H1 (cell line): ENCODE results near the gene SNRPD3. TPM values are rescaled to one million over a fixed set of nuclear protein-coding genes. Genes with fewer than 3 reads are reported as not detected.

Experiments used
- CTCF ChIA-PET: fragments of 300-600 bp; sonication (Branson Sonifier 250); formaldehyde crosslinking; loops from one replicate; lab custom pipeline; 2021; ENCODE audit not compliant: partially characterized antibody; lab: Charles Lee
- POLR2A ChIA-PET: fragments of 300-600 bp; sonication (Branson Sonifier 250); formaldehyde crosslinking; loops from one replicate; lab custom pipeline; 2021; ENCODE audit warnings: inconsistent platforms; ENCODE audit not compliant: partially characterized antibody; lab: Charles Lee
- DNase-seq, 2 experiments: peaks; one replicate each; pipeline versions ENCODE4 v3.0.0 to v3.0.0-alpha.2; 2010 to 2022; ENCODE audit warnings: low spot score in 2 of 2, low read depth in 1 of 2, mixed read lengths in 1 of 2
- FAIRE-seq: peaks from 2 replicates; lab custom pipeline; 2011; peaks lifted over from hg19 to GRCh38; lab: Jason Lieb, UNC
- H2AFZ ChIP-seq: 2 replicates; pipeline ENCODE4 v1.8.1; 2012; ENCODE audit warnings: low read length, inconsistent platforms
- H2AK5ac ChIP-seq: 2 replicates; pipeline ENCODE4 v1.6.1; 2013; ENCODE audit warnings: low read depth, low read length
- H2BK120ac ChIP-seq: replicated peaks from 2 replicates; pipeline ENCODE3; 2013; ENCODE audit warnings: low read depth, low read length, inconsistent platforms
- H2BK12ac ChIP-seq: 2 replicates; pipeline ENCODE4 v1.6.1; 2013; ENCODE audit warnings: low read depth, low read length
- H2BK15ac ChIP-seq: 2 replicates; pipeline ENCODE4 v1.6.1; 2013; ENCODE audit warnings: low read length
- H2BK20ac ChIP-seq: 2 replicates; pipeline ENCODE4 v1.6.1; 2013; ENCODE audit warnings: low read length
- H2BK5ac ChIP-seq: 2 replicates; pipeline ENCODE4 v1.6.1; 2013; ENCODE audit warnings: low read depth, low read length
- H3K14ac ChIP-seq: 2 replicates; pipeline ENCODE4 v1.6.1; 2013; ENCODE audit warnings: inconsistent platforms; ENCODE audit not compliant: insufficient read length
- H3K18ac ChIP-seq: 2 replicates; pipeline ENCODE4 v1.6.1; 2013; ENCODE audit warnings: low read length; ENCODE audit errors: extremely low read depth
- H3K23ac ChIP-seq: 2 replicates; pipeline ENCODE4 v1.6.1; 2013; ENCODE audit warnings: inconsistent platforms; ENCODE audit not compliant: insufficient read length
- H3K23me2 ChIP-seq: 2 replicates; pipeline ENCODE4 v1.6.1; 2013; ENCODE audit warnings: low read depth, low read length
- H3K27ac ChIP-seq: 2 replicates; pipeline ENCODE4 v1.6.1; 2011; ENCODE audit warnings: low read depth, low read length, inconsistent platforms
- H3K27me3 ChIP-seq, 4 experiments: replicated peaks in 1 of 4; 1 replicate in 1 of 4; 2 replicates in 3 of 4; pipeline versions ENCODE4 v1.6.1 to v1.8.1; 2011 to 2013; ENCODE audit warnings: low read length in 3 of 4, mild to moderate bottlenecking in 3 of 4, inconsistent platforms in 2 of 4, mixed read lengths in 2 of 4, moderate library complexity in 1 of 4; ENCODE audit not compliant: control insufficient read depth in 3 of 4, insufficient read depth in 3 of 4; ENCODE audit errors: extremely low read depth in 1 of 4
- H3K36me3 ChIP-seq, 4 experiments: 2 replicates each; pipeline versions ENCODE4 v1.6.1 to v1.8.1; 2011 to 2013; ENCODE audit warnings: mild to moderate bottlenecking in 4 of 4, low read length in 3 of 4, moderate library complexity in 2 of 4, control low read depth in 1 of 4, inconsistent platforms in 1 of 4; ENCODE audit not compliant: insufficient read depth in 4 of 4, control insufficient read depth in 2 of 4
- H3K4ac ChIP-seq: replicated peaks from 2 replicates; pipeline ENCODE3; 2013; ENCODE audit warnings: low read length, low read depth, mixed read lengths, inconsistent platforms; ENCODE audit not compliant: insufficient read length
- H3K4me1 ChIP-seq, 4 experiments: replicated peaks in 1 of 4; 1 replicate in 1 of 4; 2 replicates in 3 of 4; pipeline versions ENCODE4 v1.6.1 to v1.8.1; 2011 to 2013; ENCODE audit warnings: low read length in 3 of 4, inconsistent platforms in 2 of 4, mixed read lengths in 1 of 4; ENCODE audit not compliant: insufficient read depth in 4 of 4, control insufficient read depth in 3 of 4
- H3K4me2 ChIP-seq, 2 experiments: 2 replicates each; pipeline versions ENCODE4 v1.6.1 to v1.8.1; 2011 to 2013; ENCODE audit warnings: low read depth in 2 of 2, low read length in 2 of 2, control low read depth in 1 of 2, inconsistent platforms in 1 of 2, mild to moderate bottlenecking in 1 of 2; ENCODE audit not compliant: insufficient read depth in 1 of 2
- H3K4me3 ChIP-seq, 4 experiments: fragments of 200-600, 300-600 bp in 1 of 4; sonication (generic), shearing (Covaris generic), sonication (Bioruptor Twin) in 1 of 4; 2 replicates each; pipeline versions ENCODE4 v1.5.1 to v1.8.1; 2011 to 2016; ENCODE audit warnings: low read length in 4 of 4, low read depth in 3 of 4, control low read depth in 2 of 4, inconsistent platforms in 2 of 4, mild to moderate bottlenecking in 2 of 4, mixed read lengths in 1 of 4, moderate library complexity in 1 of 4; ENCODE audit not compliant: insufficient read depth in 2 of 4; ENCODE audit errors: extremely low read depth in 1 of 4
- H3K56ac ChIP-seq: replicated peaks from 2 replicates; pipeline ENCODE3; 2013; ENCODE audit warnings: low read depth, mild to moderate bottlenecking, mixed read lengths, low read length, inconsistent platforms; ENCODE audit not compliant: insufficient read length
- H3K79me1 ChIP-seq: 2 replicates; pipeline ENCODE4 v1.6.1; 2013; ENCODE audit warnings: low read depth, low read length, control low read depth
- H3K79me2 ChIP-seq, 2 experiments: 2 replicates each; pipeline versions ENCODE4 v1.6.1 to v1.8.1; 2012 to 2013; ENCODE audit warnings: low read length in 2 of 2, mild to moderate bottlenecking in 2 of 2, inconsistent platforms in 1 of 2; ENCODE audit not compliant: insufficient read depth in 2 of 2, control insufficient read depth in 1 of 2
- H3K9ac ChIP-seq, 4 experiments: replicated peaks in 1 of 4; 1 replicate in 1 of 4; 2 replicates in 3 of 4; pipeline versions ENCODE4 v1.6.1 to v1.8.1; 2011 to 2013; ENCODE audit warnings: low read depth in 3 of 4, low read length in 3 of 4, control low read depth in 2 of 4, mild to moderate bottlenecking in 2 of 4, moderate library complexity in 2 of 4, inconsistent platforms in 1 of 4; ENCODE audit errors: extremely low read depth in 1 of 4
- H3K9me3 ChIP-seq, 2 experiments: 2 replicates each; pipeline versions ENCODE4 v1.6.1 to v1.8.1; 2012 to 2013; ENCODE audit warnings: mild to moderate bottlenecking in 2 of 2, moderate library complexity in 2 of 2, control low read depth in 1 of 2, inconsistent platforms in 1 of 2, low read depth in 1 of 2, low read length in 1 of 2, mixed read lengths in 1 of 2; ENCODE audit not compliant: insufficient read depth in 2 of 2
- H4K20me1 ChIP-seq, 2 experiments: replicated peaks in 1 of 2; 2 replicates each; pipeline versions ENCODE3 to v1.8.1; 2011 to 2013; ENCODE audit warnings: inconsistent platforms in 2 of 2, low read length in 2 of 2, mild to moderate bottlenecking in 1 of 2; ENCODE audit not compliant: insufficient read depth in 2 of 2, control insufficient read depth in 1 of 2
- H4K5ac ChIP-seq: 2 replicates; pipeline ENCODE4 v1.6.1; 2013; ENCODE audit warnings: low read length, low read depth, mixed read lengths, inconsistent platforms; ENCODE audit not compliant: insufficient read length
- H4K8ac ChIP-seq: 2 replicates; pipeline ENCODE4 v1.8.0; 2013; ENCODE audit warnings: mild to moderate bottlenecking, moderate library complexity, low read length, inconsistent platforms; ENCODE audit not compliant: insufficient read depth; ENCODE audit errors: extremely low read depth
- H4K91ac ChIP-seq: replicated peaks from 2 replicates; pipeline ENCODE3; 2013; ENCODE audit warnings: low read length, mixed read lengths, inconsistent platforms; ENCODE audit not compliant: insufficient read length
- BACH1 ChIP-seq: IDR thresholded peaks from 2 replicates; pipeline ENCODE4 v1.6.1; 2012; ENCODE audit warnings: low read length, improper control_type of control experiment
- RXRA ChIP-seq: IDR thresholded peaks from 2 replicates; pipeline ENCODE4 v1.6.1; 2011; ENCODE audit warnings: low read depth, mild to moderate bottlenecking, low read length, moderate library complexity; ENCODE audit not compliant: insufficient read depth
- SP2 ChIP-seq: IDR thresholded peaks from 2 replicates; pipeline ENCODE4 v1.6.1; 2012; ENCODE audit warnings: mild to moderate bottlenecking, low read length, inconsistent platforms
- WGBS, 2 experiments: shearing (Covaris generic) in 1 of 2; methylation state at CpG; one replicate each; pipeline versions ENCODE4 v1.1.6 to v1.1.7; 2013 to 2015; ENCODE audit warnings: low lambda C conversion rate in 2 of 2, mixed read lengths in 2 of 2, inconsistent platforms in 1 of 2, low coverage in 1 of 2, missing lambda C conversion rate in 1 of 2; ENCODE audit not compliant: insufficient replicate concordance in 2 of 2, insufficient coverage in 1 of 2, insufficient read length in 1 of 2; ENCODE audit errors: extremely low coverage in 1 of 2, missing lambda C conversion rate in 1 of 2; 5-methylcytosine and 5-hydroxymethylcytosine counted together
- polyA plus RNA-seq, 7 experiments: library from polyadenylated mRNA; depleted of rRNA in 3 of 7; stranded (reverse) in 5 of 7; unstranded in 2 of 7; fragments of >200 nt in 5 of 7; fragments of 200-250 nt in 2 of 7; gene quantifications; 1 replicate in 5 of 7; 2 replicates in 1 of 7; 4 replicates in 1 of 7; pipeline versions ENCODE4 v1.2.1 to v1.2.3, GENCODE V29; 2011 to 2013; ENCODE audit warnings: missing spikeins in 2 of 7, mixed read lengths in 2 of 7
- total RNA-seq: library from RNA; stranded (reverse); fragmentation: NEBNext Ultra II Directional; extraction: Animal tissue kit (Norgen Biotek cat#: 25700); gene quantifications from 2 replicates; pipeline ENCODE4 v1.2.1, GENCODE V29; 2021
- TF ChIP-seq, protein P1 (sequence below): IDR thresholded peaks from 2 replicates; pipeline ENCODE4 v1.6.1; 2011; ENCODE audit warnings: low read depth, mild to moderate bottlenecking, low read length; ENCODE audit not compliant: insufficient read depth

The SNRPD3 gene
- total and polyA plus RNA-seq, 2 of the 8 experiments (the other 6 are each of a cell fraction or from before 2014, with no cell fraction given): 200 to 455 TPM

DNA sequence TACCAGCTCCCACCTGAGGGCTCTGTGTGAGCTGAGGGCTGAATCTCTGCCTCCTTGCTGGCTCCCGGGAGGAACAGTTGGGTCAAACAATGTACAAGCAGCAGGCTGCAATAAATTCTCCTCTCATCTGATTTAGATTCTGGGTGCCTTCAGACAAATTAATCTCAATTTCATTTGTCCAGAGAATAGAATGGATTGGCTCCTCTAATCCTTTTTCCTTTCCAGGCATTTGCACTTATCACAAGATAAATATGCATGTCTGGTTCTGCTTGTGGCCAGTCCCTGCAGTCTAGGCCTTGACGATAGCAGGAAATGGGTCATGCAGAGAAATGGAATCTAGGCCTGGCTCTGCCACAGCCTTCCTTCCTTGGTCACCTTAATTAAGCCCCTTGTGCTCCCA is 31.9 kb upstream of the SNRPD3 start:
- ChIA-PET POLR2A (interaction anchor here (1.3 kb wide), 1 partner anchor 109 kb away, joined by 3 read pairs; no protein-coding TSS in a partner anchor), CTCF (interaction anchor here (0.6 to 6.4 kb wide), 13 partner anchors 10 to 334 kb away, joined by 3 to 70 read pairs (median 4); partner anchors contain the start of gene ADORA2A)
- FAIRE-seq (no peak), DNase-seq (no peak)
- Histone ChIP-seq H4K91ac (no peak overlapping the region), H4K8ac (no peak overlapping the region), H3K4me2 (no peak overlapping the region), H2BK120ac (no peak overlapping the region), H2AK5ac (no peak overlapping the region), H3K27ac (no peak overlapping the region), H4K5ac (no peak overlapping the region), H2BK20ac (no peak overlapping the region), H3K9me3 (no peaks in the 10 kb centered on the region), H2AFZ (no peak overlapping the region), H3K79me1 (no peaks in the 10 kb centered on the region), H3K9ac (no peak overlapping the region), H2BK5ac (no peak overlapping the region), H2BK15ac (no peak overlapping the region), H3K79me2 (no peaks in the 10 kb centered on the region), H3K23ac (no peak overlapping the region), H2BK12ac (no peak overlapping the region), H3K4me1 (peaks cover 0 to 3% (median 0%) of the 10 kb centered on the region in 4 experiments; a peak in 3 of 7 replicates), H3K4me3 (no peak overlapping the region), H3K14ac (no peak overlapping the region), H3K4ac (no peak overlapping the region), H3K56ac (no peak overlapping the region), H3K23me2 (no peaks in the 10 kb centered on the region), H3K27me3 (no peaks in the 10 kb centered on the region), H4K20me1 (no peaks in the 10 kb centered on the region), H3K18ac (no peak overlapping the region), H3K36me3 (no peaks in the 10 kb centered on the region)
- 93% methylated on average over 2 of the region's 2 CpGs; no CpG with 5 or more reads in 1 of the 2 experiments for WGBS, 2 experiments
- TF ChIP-seq, protein P1, sequence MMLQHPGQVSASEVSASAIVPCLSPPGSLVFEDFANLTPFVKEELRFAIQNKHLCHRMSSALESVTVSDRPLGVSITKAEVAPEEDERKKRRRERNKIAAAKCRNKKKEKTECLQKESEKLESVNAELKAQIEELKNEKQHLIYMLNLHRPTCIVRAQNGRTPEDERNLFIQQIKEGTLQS: no peak
- TF ChIP-seq BACH1 (no peak), RXRA (no peak), SP2 (no peak)
